ENCODE results near the gene HPCAL1.

GRCh38 chr2:10269711-10270610 lies 32.7 kb upstream of the HPCAL1 start:
- TF ChIP-seq CTCF (IDR thresholded peaks at IDR 0.05): no peak
- TF ChIP-seq POLR2A (IDR thresholded peaks at IDR 0.05): no peak
- no peak for TF ChIP-seq POLR2AphosphoS5 (IDR thresholded peaks at IDR 0.05)

Data from prostate gland (tissue), 2 donors.